ENCODE data around the gene INPP5K.

Gene INPP5K

DNA sequence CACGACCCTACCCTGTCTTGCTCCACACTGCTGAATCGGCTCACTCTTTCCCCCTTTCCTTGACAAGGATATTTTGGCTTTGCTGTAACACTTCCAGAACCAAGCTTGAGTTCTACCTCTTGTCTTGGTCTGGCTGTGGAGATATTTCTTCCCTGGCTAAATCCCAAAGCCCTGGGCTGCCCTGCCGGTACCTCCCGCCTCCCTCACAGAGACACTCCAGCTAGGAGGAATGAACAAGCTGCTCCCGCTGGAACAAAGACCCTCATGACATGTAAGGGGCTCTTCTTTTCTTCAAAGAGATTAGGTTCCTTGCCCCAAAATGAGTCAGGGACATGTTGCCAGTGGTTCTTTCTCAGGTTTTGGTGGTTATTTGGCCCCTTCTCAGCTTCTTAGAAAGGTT is 10.8 kb downstream of the INPP5K start:
- no peak for FAIRE-seq

GRCh38 chr17:1504866-1505265 is 11.5 kb downstream of the INPP5K start:
- no peak for FAIRE-seq

- FAIRE-seq = no peak
These were observed 12.7 kb downstream of the INPP5K start for GRCh38 chr17:1503699-1504098.

DNA sequence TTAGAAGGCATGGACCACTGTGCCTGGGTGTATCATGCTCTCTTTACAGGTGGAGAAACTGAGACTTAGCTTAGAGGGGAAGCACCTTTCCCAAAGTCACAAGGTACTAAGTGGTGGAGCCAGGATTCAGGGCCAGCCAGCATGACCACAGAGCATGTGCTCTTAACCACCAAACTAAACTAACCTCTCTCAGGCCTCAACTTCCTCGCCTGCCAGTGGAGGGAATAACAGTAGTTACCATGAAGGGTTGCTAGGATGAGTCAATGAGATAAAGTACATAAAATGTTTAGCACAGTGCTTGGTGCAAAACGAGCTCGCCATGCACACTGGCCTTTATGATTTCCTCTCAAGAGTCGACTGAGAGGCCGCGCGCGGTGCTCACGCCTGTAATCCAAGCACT is 17.5 kb downstream of the INPP5K start:
- no peak for FAIRE-seq

DNA sequence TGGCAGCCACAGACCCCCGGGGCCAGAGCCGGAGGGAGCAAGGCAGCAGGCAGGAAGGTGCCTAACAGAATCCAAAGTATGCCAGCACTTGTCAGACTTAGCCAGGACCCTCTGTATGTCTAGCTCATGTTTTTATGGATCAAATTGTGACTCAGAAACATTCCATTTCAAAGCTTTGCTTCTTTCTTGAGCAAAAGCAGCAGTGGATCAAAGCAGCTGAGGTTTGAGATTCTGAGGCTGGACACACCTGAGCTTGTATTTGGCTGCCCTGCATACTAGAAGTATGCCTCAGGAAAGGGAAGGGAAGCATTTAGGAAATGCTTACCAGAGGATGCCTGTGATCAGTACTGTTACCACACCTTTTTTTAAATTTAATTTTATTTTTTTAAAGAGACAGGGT is 18.2 kb downstream of the INPP5K start:
- no peak for FAIRE-seq

DNA sequence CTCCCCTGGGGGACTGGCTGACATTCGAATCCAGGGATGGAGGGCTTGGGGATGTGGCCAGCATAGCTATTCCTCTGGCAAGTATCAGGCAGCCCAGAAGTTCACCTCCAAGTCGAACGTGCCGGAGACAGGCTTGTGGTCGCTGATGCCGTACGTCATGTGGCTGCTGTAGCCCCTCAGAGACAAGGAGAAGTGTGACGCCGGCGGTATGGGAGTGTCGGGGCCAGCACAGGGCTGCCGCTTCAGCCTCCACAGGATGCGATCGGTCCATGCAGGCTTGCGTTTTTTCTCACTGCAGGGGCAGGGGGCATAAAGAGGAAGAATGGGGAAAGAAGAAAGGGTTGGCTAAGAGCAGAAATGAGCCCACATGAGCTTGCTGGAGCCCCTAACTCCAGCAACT is 18.6 kb downstream of the INPP5K start:
- no peak for FAIRE-seq

GRCh38 chr17:1496869-1497268 is 19.5 kb downstream of the INPP5K start:
- FAIRE-seq = no peak

DNA sequence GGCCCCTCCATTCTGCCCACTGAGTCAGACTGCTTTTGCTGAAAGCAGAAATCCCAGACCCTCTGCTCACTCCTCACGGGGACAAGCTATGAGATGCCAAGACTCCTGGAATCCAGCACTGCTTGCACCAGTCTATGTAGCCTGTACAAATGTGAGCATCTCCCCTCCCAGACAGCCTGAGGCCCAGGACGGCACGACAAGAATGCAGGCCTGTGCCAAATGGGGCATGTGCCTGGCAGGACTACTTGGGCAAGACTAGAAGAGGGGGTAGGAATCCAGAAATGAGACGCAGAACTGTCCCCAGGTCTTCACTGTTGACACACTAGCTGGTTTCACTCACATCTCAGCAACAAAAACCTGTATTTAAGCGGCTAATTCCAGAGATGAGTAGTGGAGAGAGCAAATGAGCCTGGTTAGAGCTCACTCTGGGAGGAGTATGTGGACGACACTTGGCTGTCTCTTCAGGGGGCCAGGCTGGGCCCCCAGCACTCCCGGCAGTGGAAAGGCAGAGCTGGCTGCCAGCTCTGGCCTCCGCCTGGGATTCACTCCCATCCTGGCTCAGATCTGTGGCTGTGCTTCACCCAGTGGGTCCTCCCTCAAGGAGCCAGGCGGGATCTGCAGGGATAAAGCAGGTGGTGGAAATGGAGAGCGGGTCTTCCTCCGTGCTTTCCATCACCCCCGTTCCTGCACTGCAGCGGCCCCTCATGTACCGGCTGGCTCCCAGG is 21.0 kb downstream of the INPP5K start:
- no peak for FAIRE-seq

DNA sequence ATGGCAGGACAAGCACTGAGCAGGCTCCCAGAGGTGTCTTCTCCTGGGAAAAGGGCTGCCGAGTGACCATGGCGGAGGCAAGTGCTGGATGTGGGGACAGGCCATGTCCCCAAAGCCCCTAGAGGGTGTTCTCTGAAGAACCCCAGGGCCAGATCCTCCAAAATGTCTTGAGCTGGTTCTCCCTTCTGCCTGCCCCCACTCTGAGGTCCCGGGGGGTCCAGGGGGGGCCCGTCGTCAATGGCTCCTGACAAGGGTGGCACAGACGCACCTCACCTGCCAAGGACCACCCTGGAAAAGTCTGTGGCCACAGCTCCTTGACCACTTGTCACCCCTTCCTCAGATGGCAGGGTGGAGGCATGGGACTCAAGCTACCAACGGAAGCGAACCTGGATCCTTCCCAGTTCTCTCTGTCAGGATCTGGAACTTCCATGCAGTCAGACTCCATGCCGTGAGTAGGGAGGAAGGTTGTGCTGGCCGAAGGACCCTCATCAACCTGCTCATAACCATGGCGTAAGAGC is 21.6 kb downstream of the INPP5K start:
- no peak for FAIRE-seq

- no peak for FAIRE-seq
These were observed 22.2 kb downstream of the INPP5K start for GRCh38 chr17:1494203-1494602.

DNA sequence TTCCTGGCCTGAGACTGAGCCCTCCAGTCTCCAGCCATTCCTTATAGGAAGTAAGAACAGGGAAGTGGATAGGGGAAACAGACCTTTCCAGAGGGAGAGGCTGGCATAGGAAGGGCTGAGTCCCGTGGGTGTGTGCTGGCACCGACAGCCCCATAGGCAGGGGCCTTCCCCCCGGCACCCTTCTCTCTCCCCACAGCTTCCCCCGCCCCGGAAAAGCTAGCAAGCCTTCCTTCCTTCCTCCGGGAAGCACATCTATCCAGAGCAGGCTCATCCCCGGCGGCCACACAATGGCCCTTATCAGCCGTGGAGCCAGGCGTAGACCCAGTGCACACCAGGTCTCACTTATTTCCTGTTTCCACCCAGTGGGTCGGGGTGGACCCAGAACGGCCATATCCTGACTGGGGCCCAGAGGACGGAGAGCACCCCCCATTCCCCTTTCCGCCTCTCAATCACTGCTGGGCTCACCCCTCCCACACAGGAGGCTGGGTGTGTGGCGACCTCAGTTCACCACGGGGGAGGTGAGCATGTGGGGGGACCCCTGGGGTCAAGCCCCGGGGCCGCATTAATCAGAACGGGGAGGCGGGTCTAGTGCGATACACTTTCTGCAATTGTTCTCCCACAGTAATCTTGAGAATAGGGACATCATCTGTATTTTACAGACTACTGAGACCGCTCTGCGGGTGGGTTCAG is 23.0 kb downstream of the INPP5K start:
- FAIRE-seq = no peak

- no peak for FAIRE-seq
These were observed 23.9 kb downstream of the INPP5K start, which contains the start of gene MYO1C for GRCh38 chr17:1492249-1493206. Gene MYO1C (minus strand): TSS chr17:1492686. CDS start chr17:1492487, 199 bp downstream.

DNA sequence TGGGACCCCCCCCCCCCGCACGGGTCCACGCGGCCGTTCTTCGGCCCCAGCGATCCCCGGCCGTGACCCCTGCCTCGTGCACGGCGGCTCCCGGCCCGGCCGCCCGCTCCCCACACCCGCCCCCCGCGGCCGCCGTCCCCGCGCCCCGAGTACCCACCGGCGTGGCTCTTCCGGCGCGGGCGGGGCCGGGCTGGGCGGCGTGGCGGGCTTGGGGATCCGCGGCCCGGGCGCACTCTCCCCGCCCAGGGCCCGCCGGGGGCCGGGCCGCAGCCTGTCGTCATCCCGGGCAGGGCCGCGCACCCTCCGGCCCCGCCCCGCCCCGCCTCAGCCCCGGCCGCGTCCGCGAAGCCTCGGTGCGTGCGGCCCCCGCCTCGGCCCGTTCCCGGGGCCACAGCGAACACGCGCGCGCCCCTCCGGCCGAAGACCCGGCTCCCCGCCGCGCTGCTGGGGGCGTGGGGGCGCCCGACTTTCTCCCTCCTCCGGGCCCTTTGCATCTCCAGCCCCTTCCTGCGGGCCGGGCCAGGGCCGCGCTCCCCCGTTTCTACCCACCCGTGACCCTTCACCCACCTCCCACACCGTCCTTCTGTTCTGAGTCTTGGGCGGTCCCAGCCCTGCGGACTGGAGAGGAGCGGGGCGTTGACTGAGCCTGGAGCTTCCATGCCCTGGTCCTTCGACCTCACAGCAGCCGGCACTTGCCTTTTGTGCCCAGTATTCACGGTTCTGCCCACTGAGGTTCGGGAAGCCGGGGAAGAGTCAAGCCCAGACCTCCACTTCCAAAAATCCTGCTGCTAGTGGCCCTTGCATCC is 24.8 kb downstream of the INPP5K start:
- no peak for FAIRE-seq

DNA sequence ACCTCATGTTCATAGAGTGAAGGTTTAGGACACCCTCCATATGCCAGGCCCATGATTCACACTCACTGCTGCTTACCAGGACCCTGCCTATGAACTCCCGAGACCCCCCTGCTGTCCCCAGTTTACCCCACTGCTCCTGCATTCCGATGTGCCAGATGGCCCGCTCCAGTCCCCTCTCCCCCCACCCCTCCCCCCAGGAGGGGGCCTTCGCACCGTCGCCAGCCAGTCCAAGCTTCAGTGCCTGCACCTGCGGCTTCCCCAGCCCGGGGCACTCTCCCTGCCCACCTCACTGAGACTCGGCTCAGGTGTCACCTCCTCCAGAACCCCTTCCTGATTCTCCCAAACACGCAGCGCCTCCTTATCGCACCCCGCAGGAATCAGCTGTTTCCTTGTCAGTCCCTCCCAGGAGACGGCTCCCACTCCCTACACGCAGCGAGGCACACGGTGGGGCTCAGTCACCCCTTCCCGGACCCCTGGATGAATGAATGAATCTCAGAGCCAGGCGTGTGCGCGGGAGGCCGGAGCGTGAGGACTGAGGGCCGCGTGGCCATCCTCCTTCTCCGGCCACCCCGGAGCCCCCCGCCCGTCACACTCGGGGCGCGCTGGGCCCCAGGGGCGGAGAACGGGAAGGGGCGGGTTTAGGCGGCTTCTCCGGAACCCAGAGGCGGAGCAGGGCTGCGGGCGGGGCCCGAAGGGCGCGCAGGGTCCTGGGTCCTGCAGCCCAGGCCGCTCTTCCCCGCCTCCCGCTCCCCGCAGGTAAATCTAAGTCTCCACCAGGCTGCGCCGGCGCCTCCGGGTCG is 25.6 kb downstream of the INPP5K start:
- no peak for FAIRE-seq

DNA sequence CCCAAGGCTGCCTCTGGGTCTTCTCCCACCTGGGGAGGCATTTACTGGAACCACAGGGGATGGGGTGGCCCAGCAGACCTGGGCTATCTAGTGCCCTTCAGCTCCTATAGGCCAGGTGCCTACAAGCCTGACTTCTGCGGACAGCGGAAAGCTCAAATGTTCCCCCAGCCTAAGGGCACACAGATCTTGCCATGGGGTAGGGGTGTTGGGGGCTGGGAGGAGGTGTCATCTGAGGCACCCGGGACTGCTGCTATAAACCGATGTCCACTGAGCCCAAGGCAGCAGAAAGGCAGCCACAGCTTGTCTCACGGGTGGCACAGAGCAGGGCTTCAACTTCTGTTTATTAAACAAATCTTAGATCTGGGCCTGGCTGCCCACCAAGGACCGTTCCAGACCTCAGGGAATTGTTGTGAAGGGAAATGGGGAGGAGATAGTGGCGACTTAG is 27.6 kb downstream of the INPP5K start:
- no peak for FAIRE-seq

DNA sequence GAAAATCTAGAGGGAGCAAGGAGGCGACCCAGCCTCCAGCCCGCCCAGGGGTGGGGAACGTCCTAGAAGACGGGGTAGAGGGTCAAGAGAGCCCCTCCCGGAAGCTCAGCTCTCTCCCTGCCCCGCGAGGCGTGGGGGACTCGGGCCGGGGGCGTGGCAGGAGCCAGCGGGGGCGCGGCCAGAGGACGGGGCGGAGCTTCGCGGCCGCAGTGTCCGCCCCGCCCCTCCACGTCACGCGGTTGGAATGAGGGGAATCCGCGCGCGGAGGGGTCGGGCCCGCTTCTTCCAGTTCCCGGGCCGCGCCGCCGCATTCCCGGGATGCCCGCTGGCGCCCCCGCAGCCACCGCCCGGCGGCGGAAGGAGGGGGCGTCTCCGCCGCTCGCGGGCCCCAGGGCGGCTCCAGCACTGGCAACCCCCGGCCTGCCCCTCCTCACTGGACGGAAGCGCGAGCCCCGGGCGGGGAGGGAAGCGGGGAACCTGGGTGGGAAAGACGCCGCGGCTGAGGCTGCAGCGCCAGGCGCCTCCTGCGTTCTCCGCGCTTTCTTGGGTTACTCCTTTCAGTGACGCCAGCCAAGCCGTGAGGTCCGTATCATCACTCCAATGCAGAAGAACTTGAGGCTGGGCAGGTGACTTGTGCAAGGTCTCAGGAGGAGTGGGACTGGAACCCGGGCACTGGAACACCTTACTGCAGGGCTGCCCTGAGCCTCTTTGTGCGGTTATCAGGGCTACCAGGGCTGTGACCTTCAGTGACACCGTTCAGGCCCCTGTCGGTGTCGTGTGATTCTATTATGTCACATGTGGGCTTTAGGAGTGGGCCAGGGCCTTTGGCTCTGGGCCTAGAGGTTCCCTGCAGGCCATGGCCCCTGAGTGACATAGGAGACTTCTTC is 28.2 kb downstream of the INPP5K start:
- no peak for FAIRE-seq

DNA sequence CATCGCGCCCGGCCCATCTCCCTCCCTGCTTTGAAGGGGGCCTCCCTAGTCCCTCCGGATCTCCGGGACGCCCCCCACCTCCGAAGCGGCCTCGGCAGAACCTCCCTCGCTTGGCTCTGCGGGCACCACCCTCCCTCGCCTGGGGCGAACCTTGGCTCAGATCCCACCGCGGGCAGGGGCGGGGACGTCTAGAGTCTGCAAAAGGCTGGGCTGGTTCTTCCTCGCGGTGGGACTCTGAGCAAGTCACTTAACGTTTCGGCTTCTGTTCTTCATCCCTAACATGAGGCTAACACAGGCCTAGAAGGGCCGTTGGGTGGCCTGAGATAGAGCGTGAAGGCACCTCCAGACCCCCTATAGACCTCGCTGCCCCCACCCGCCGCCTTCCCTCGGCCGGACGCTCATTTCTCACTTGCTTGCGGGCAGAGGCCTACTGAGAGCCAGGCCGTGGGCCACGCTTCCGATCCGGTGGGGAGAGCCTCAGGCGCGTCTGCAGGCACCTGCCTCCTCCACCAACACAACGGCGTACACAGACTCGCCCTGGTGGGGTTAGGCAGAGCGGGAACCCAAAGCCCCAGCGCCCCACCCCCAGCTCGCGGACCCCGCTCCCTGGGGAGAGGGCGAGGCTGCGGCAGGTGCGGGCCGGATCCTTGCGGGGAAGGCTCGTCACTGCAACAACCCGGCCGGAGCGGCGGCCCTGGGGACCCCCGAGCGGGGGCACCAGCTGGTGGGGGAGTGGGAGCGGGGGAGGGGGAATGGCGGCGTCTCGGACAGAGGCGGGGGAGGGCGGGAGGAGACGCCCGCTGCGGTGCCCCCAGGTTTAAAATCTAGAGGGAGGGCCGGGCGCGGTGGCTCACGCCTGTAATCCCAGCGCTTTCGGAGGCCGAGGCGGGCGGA is 29.4 kb downstream of the INPP5K start:
- no peak for FAIRE-seq

- no peak for FAIRE-seq
These were observed 30.7 kb downstream of the INPP5K start for GRCh38 chr17:1485423-1486376.

Data from endometrium (tissue), 2 donors.